Omental fat pad (tissue), 4 donors: Measurements from ENCODE around the gene KCNG4. TPM values are rescaled to one million over a fixed set of nuclear protein-coding genes. Genes with fewer than 3 reads are reported as not detected.

Source experiments
- ATAC-seq: fragments of 150-250 bp; one replicate; pipeline ENCODE4 v1.9.1; 2016; ENCODE audit warnings: mild to moderate bottlenecking, moderate library complexity; ENCODE audit not compliant: low FRiP score
- DNase-seq: peaks from one replicate; pipeline ENCODE4 v3.0.0-alpha.2; 2019; ENCODE audit warnings: low spot score
- total RNA-seq, 4 donors: library from RNA; depleted of rRNA; stranded (reverse); fragments of >200 nt; gene quantifications; one replicate each; pipeline ENCODE4 v1.1.0, GENCODE V29; 2016
- TF ChIP-seq, protein P1 (sequence below), 3 donors: fragments of 450-650 bp; IDR thresholded peaks; one replicate each; pipeline ENCODE4 v1.5.1; 2016 to 2017; ENCODE audit warnings: antibody characterized with exemption in 3 of 3, mild to moderate bottlenecking in 3 of 3, moderate library complexity in 2 of 3

KCNG4 gene
- total RNA-seq, 4 donors from 2014 or later = not detected

DNA sequence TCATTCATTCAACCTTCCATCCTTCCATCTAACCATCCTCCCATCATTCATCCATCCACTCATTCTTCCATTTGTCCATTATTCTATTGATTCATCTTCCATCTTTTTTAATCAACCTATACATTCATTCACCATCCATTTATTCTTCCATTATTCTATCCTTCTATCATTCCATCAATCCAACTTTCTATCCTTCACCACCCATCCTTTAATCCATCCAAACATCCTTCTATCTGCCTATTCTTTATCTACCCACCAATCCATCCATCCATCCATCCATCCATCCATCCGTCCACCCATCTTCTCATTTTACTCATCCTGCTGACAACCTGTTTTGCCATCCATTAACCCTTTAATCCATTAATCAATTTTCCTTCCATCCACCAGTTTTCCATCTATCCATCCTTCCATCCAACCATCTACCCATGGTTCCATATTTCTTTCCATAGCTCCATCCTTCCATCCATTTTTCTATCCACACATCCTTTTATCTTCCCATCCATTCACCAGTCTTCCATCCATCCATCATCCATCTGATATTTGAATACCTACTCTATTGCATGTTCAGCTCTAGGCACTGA lies 33.0 kb upstream of the KCNG4 start:
- ATAC-seq = no peak
- no peak for DNase-seq
- TF ChIP-seq, protein P1, sequence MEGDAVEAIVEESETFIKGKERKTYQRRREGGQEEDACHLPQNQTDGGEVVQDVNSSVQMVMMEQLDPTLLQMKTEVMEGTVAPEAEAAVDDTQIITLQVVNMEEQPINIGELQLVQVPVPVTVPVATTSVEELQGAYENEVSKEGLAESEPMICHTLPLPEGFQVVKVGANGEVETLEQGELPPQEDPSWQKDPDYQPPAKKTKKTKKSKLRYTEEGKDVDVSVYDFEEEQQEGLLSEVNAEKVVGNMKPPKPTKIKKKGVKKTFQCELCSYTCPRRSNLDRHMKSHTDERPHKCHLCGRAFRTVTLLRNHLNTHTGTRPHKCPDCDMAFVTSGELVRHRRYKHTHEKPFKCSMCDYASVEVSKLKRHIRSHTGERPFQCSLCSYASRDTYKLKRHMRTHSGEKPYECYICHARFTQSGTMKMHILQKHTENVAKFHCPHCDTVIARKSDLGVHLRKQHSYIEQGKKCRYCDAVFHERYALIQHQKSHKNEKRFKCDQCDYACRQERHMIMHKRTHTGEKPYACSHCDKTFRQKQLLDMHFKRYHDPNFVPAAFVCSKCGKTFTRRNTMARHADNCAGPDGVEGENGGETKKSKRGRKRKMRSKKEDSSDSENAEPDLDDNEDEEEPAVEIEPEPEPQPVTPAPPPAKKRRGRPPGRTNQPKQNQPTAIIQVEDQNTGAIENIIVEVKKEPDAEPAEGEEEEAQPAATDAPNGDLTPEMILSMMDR (IDR thresholded peaks at IDR 0.05) = no peak

DNA sequence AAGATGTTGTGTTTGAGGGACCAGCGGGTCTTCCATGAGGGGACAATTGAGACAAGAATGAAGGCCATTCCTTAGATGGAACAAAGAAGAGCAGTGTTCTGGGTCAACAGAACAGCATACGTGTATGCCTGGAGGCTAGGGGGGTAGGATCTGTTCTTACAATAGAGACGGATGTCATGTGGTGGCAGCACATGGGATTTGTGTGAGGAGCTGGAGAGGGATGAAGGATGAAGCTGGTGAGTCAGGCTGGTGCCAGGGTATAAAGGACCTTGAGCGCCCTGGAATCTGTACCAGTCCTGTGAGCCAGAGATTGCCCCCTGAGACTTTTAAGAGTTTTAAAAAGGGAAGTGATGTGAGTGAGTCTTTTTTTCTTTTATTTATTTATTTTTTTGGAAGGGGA lies 32.1 kb upstream of the KCNG4 start:
- TF ChIP-seq, protein P1 (IDR thresholded peaks at IDR 0.05) = no peak
- ATAC-seq (no peak), DNase-seq (no peak)

GRCh38 chr16:84271037-84271436 lies 31.2 kb upstream of the KCNG4 start:
- TF ChIP-seq, protein P1 (IDR thresholded peaks at IDR 0.05) = no peak
- DNase-seq (no peak), ATAC-seq (no peak)

DNA sequence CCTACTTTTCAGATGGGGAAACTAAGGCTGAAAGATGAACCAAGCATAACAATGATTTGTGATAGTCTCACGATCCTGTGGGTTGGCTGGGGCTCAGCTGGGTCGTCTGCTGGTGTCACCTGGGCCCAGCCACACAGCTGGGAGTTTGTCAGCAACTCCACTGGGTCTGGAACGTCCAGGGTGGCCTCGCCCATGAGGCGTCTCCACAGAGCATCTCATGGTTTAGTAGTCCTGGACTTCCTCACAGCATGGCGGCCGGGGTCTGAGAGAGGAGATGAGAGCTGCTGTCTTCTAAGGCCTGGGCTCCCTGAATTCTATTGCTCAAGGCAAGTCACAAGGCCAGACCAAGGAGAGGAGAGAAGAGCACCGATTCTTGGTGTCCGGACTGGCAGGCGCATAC lies 30.7 kb upstream of the KCNG4 start:
- DNase-seq = no peak
- TF ChIP-seq, protein P1 (IDR thresholded peaks at IDR 0.05) = no peak
- no peak for ATAC-seq

DNA sequence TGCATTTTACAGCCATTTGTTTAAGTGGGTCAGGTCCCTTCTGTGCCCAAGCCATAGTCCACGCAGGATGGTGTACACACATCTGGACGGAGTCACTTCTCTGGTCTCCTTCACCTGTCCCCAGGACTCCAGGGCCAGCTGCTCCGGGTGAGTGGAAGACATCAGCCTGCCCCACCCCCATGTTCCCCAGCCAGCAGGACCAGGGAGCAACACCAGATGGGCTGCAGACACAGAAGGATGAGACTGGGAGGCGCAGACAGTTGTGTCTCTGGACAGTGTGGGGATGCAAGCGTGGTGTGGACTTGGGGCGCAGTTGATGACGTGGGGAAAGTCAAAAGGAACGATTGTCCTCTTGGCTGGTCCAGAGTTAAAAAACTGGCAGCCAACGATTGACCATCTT lies 30.3 kb upstream of the KCNG4 start:
- TF ChIP-seq, protein P1 (IDR thresholded peaks at IDR 0.05) = no peak
- no peak for DNase-seq
- no peak for ATAC-seq

- no peak for DNase-seq
- no peak for ATAC-seq
- TF ChIP-seq, protein P1 (IDR thresholded peaks at IDR 0.05) = no peak
Observed at GRCh38 chr16:84268291-84269040, 28.7 kb upstream of the KCNG4 start.

DNA sequence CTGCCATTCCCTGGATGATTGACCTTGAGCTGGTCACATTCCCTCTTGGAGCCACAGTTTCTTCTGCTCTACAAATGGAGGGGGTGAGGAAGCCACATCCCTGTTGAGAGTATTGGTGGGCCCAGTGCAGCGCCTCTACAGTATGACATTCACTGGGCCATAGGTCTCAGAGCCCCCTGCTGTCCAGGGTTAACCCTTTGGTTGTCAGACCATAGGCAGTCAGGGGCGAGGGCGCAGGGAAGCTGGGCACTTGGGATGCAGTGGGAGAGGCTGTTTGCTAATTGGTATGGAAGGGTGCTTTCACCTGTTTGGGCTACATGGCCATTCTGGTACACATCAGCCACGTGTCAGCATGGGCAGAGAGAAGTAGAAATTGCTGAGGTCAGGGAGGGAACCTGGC lies 27.6 kb upstream of the KCNG4 start:
- TF ChIP-seq, protein P1 (IDR thresholded peaks at IDR 0.05) = no peak
- DNase-seq = no peak

More for the DNA sequence above, 27.6 kb upstream of the KCNG4 start:
- no peak for ATAC-seq
